H1 (cell line): Measurements from ENCODE around the gene MDFIC. TPM values are rescaled to one million over a fixed set of nuclear protein-coding genes. Genes with fewer than 3 reads are reported as not detected.

Experiments
- CTCF ChIA-PET: fragments of 300-600 bp; sonication (Branson Sonifier 250); formaldehyde crosslinking; loops from one replicate; lab custom pipeline; 2021; ENCODE audit not compliant: partially characterized antibody; lab: Charles Lee
- POLR2A ChIA-PET: fragments of 300-600 bp; sonication (Branson Sonifier 250); formaldehyde crosslinking; loops from one replicate; lab custom pipeline; 2021; ENCODE audit warnings: inconsistent platforms; ENCODE audit not compliant: partially characterized antibody; lab: Charles Lee
- DNase-seq, 2 experiments: peaks; one replicate each; pipeline versions ENCODE4 v3.0.0 to v3.0.0-alpha.2; 2010 to 2022; ENCODE audit warnings: low spot score in 2 of 2, low read depth in 1 of 2, mixed read lengths in 1 of 2
- FAIRE-seq: peaks from 2 replicates; lab custom pipeline; 2011; peaks lifted over from hg19 to GRCh38; lab: Jason Lieb, UNC
- H2AFZ ChIP-seq: 2 replicates; pipeline ENCODE4 v1.8.1; 2012; ENCODE audit warnings: low read length, inconsistent platforms
- H2AK5ac ChIP-seq: 2 replicates; pipeline ENCODE4 v1.6.1; 2013; ENCODE audit warnings: low read depth, low read length
- H2BK120ac ChIP-seq: replicated peaks from 2 replicates; pipeline ENCODE3; 2013; ENCODE audit warnings: low read depth, low read length, inconsistent platforms
- H2BK12ac ChIP-seq: 2 replicates; pipeline ENCODE4 v1.6.1; 2013; ENCODE audit warnings: low read depth, low read length
- H2BK15ac ChIP-seq: 2 replicates; pipeline ENCODE4 v1.6.1; 2013; ENCODE audit warnings: low read length
- H2BK20ac ChIP-seq: 2 replicates; pipeline ENCODE4 v1.6.1; 2013; ENCODE audit warnings: low read length
- H2BK5ac ChIP-seq: 2 replicates; pipeline ENCODE4 v1.6.1; 2013; ENCODE audit warnings: low read depth, low read length
- H3K14ac ChIP-seq: 2 replicates; pipeline ENCODE4 v1.6.1; 2013; ENCODE audit warnings: inconsistent platforms; ENCODE audit not compliant: insufficient read length
- H3K18ac ChIP-seq: 2 replicates; pipeline ENCODE4 v1.6.1; 2013; ENCODE audit warnings: low read length; ENCODE audit errors: extremely low read depth
- H3K23ac ChIP-seq: 2 replicates; pipeline ENCODE4 v1.6.1; 2013; ENCODE audit warnings: inconsistent platforms; ENCODE audit not compliant: insufficient read length
- H3K23me2 ChIP-seq: 2 replicates; pipeline ENCODE4 v1.6.1; 2013; ENCODE audit warnings: low read depth, low read length
- H3K27ac ChIP-seq: 2 replicates; pipeline ENCODE4 v1.6.1; 2011; ENCODE audit warnings: low read depth, low read length, inconsistent platforms
- H3K27me3 ChIP-seq, 4 experiments: replicated peaks in 1 of 4; 1 replicate in 1 of 4; 2 replicates in 3 of 4; pipeline versions ENCODE4 v1.6.1 to v1.8.1; 2011 to 2013; ENCODE audit warnings: low read length in 3 of 4, mild to moderate bottlenecking in 3 of 4, inconsistent platforms in 2 of 4, mixed read lengths in 2 of 4, moderate library complexity in 1 of 4; ENCODE audit not compliant: control insufficient read depth in 3 of 4, insufficient read depth in 3 of 4; ENCODE audit errors: extremely low read depth in 1 of 4
- H3K36me3 ChIP-seq, 4 experiments: 2 replicates each; pipeline versions ENCODE4 v1.6.1 to v1.8.1; 2011 to 2013; ENCODE audit warnings: mild to moderate bottlenecking in 4 of 4, low read length in 3 of 4, moderate library complexity in 2 of 4, control low read depth in 1 of 4, inconsistent platforms in 1 of 4; ENCODE audit not compliant: insufficient read depth in 4 of 4, control insufficient read depth in 2 of 4
- H3K4ac ChIP-seq: replicated peaks from 2 replicates; pipeline ENCODE3; 2013; ENCODE audit warnings: low read length, low read depth, mixed read lengths, inconsistent platforms; ENCODE audit not compliant: insufficient read length
- H3K4me1 ChIP-seq, 4 experiments: replicated peaks in 1 of 4; 1 replicate in 1 of 4; 2 replicates in 3 of 4; pipeline versions ENCODE4 v1.6.1 to v1.8.1; 2011 to 2013; ENCODE audit warnings: low read length in 3 of 4, inconsistent platforms in 2 of 4, mixed read lengths in 1 of 4; ENCODE audit not compliant: insufficient read depth in 4 of 4, control insufficient read depth in 3 of 4
- H3K4me2 ChIP-seq, 2 experiments: 2 replicates each; pipeline versions ENCODE4 v1.6.1 to v1.8.1; 2011 to 2013; ENCODE audit warnings: low read depth in 2 of 2, low read length in 2 of 2, control low read depth in 1 of 2, inconsistent platforms in 1 of 2, mild to moderate bottlenecking in 1 of 2; ENCODE audit not compliant: insufficient read depth in 1 of 2
- H3K4me3 ChIP-seq, 4 experiments: fragments of 200-600, 300-600 bp in 1 of 4; sonication (generic), shearing (Covaris generic), sonication (Bioruptor Twin) in 1 of 4; 2 replicates each; pipeline versions ENCODE4 v1.5.1 to v1.8.1; 2011 to 2016; ENCODE audit warnings: low read length in 4 of 4, low read depth in 3 of 4, control low read depth in 2 of 4, inconsistent platforms in 2 of 4, mild to moderate bottlenecking in 2 of 4, mixed read lengths in 1 of 4, moderate library complexity in 1 of 4; ENCODE audit not compliant: insufficient read depth in 2 of 4; ENCODE audit errors: extremely low read depth in 1 of 4
- H3K56ac ChIP-seq: replicated peaks from 2 replicates; pipeline ENCODE3; 2013; ENCODE audit warnings: low read depth, mild to moderate bottlenecking, mixed read lengths, low read length, inconsistent platforms; ENCODE audit not compliant: insufficient read length
- H3K79me1 ChIP-seq: 2 replicates; pipeline ENCODE4 v1.6.1; 2013; ENCODE audit warnings: low read depth, low read length, control low read depth
- H3K79me2 ChIP-seq, 2 experiments: 2 replicates each; pipeline versions ENCODE4 v1.6.1 to v1.8.1; 2012 to 2013; ENCODE audit warnings: low read length in 2 of 2, mild to moderate bottlenecking in 2 of 2, inconsistent platforms in 1 of 2; ENCODE audit not compliant: insufficient read depth in 2 of 2, control insufficient read depth in 1 of 2
- H3K9ac ChIP-seq, 4 experiments: replicated peaks in 1 of 4; 1 replicate in 1 of 4; 2 replicates in 3 of 4; pipeline versions ENCODE4 v1.6.1 to v1.8.1; 2011 to 2013; ENCODE audit warnings: low read depth in 3 of 4, low read length in 3 of 4, control low read depth in 2 of 4, mild to moderate bottlenecking in 2 of 4, moderate library complexity in 2 of 4, inconsistent platforms in 1 of 4; ENCODE audit errors: extremely low read depth in 1 of 4
- H3K9me3 ChIP-seq, 2 experiments: 2 replicates each; pipeline versions ENCODE4 v1.6.1 to v1.8.1; 2012 to 2013; ENCODE audit warnings: mild to moderate bottlenecking in 2 of 2, moderate library complexity in 2 of 2, control low read depth in 1 of 2, inconsistent platforms in 1 of 2, low read depth in 1 of 2, low read length in 1 of 2, mixed read lengths in 1 of 2; ENCODE audit not compliant: insufficient read depth in 2 of 2
- H4K20me1 ChIP-seq, 2 experiments: replicated peaks in 1 of 2; 2 replicates each; pipeline versions ENCODE3 to v1.8.1; 2011 to 2013; ENCODE audit warnings: inconsistent platforms in 2 of 2, low read length in 2 of 2, mild to moderate bottlenecking in 1 of 2; ENCODE audit not compliant: insufficient read depth in 2 of 2, control insufficient read depth in 1 of 2
- H4K5ac ChIP-seq: 2 replicates; pipeline ENCODE4 v1.6.1; 2013; ENCODE audit warnings: low read length, low read depth, mixed read lengths, inconsistent platforms; ENCODE audit not compliant: insufficient read length
- H4K8ac ChIP-seq: 2 replicates; pipeline ENCODE4 v1.8.0; 2013; ENCODE audit warnings: mild to moderate bottlenecking, moderate library complexity, low read length, inconsistent platforms; ENCODE audit not compliant: insufficient read depth; ENCODE audit errors: extremely low read depth
- H4K91ac ChIP-seq: replicated peaks from 2 replicates; pipeline ENCODE3; 2013; ENCODE audit warnings: low read length, mixed read lengths, inconsistent platforms; ENCODE audit not compliant: insufficient read length
- CHD2 ChIP-seq: IDR thresholded peaks from 2 replicates; pipeline ENCODE4 v1.6.1; 2012; ENCODE audit warnings: low read length, improper control_type of control experiment
- CTBP2 ChIP-seq: IDR thresholded peaks from 2 replicates; pipeline ENCODE4 v1.7.0; 2011; ENCODE audit warnings: borderline replicate concordance, mild to moderate bottlenecking, moderate library complexity, mixed read lengths, low read length; ENCODE audit not compliant: insufficient read depth, insufficient read length
- HDAC2 ChIP-seq, 2 experiments: fragments of 300-600 bp in 1 of 2; sonication (generic) in 1 of 2; IDR thresholded peaks; 2 replicates each; pipeline ENCODE4 v1.6.1; 2011 to 2012; ENCODE audit warnings: low read depth in 2 of 2, low read length in 2 of 2, mild to moderate bottlenecking in 2 of 2, moderate library complexity in 2 of 2, borderline replicate concordance in 1 of 2, inconsistent platforms in 1 of 2
- KDM1A ChIP-seq: fragments of 200-600, 300-600 bp; sonication (generic); IDR thresholded peaks from 2 replicates; pipeline ENCODE4 v1.7.1; 2016; ENCODE audit warnings: mild to moderate bottlenecking, low read length, borderline replicate concordance
- NRF1 ChIP-seq: IDR thresholded peaks from 2 replicates; pipeline ENCODE4 v1.6.1; 2011; ENCODE audit warnings: mild to moderate bottlenecking, low read depth, low read length, improper control_type of control experiment
- PHF8 ChIP-seq: fragments of 200-600 bp; sonication (generic); conservative IDR thresholded peaks from 2 replicates; pipeline ENCODE4 v1.7.1; 2012; ENCODE audit warnings: low read depth, mild to moderate bottlenecking, inconsistent platforms, low read length, moderate library complexity
- SRF ChIP-seq: IDR thresholded peaks from 2 replicates; pipeline ENCODE4 v1.6.1; 2011; ENCODE audit warnings: mild to moderate bottlenecking, low read depth, low read length, moderate library complexity
- YY1 ChIP-seq: IDR thresholded peaks from 2 replicates; pipeline ENCODE4 v1.6.1; 2011; ENCODE audit warnings: low read depth, mild to moderate bottlenecking, low read length
- WGBS, 2 experiments: shearing (Covaris generic) in 1 of 2; methylation state at CpG; one replicate each; pipeline versions ENCODE4 v1.1.6 to v1.1.7; 2013 to 2015; ENCODE audit warnings: low lambda C conversion rate in 2 of 2, mixed read lengths in 2 of 2, inconsistent platforms in 1 of 2, low coverage in 1 of 2, missing lambda C conversion rate in 1 of 2; ENCODE audit not compliant: insufficient replicate concordance in 2 of 2, insufficient coverage in 1 of 2, insufficient read length in 1 of 2; ENCODE audit errors: extremely low coverage in 1 of 2, missing lambda C conversion rate in 1 of 2; 5-methylcytosine and 5-hydroxymethylcytosine counted together
- polyA plus RNA-seq, 7 experiments: library from polyadenylated mRNA; depleted of rRNA in 3 of 7; stranded (reverse) in 5 of 7; unstranded in 2 of 7; fragments of >200 nt in 5 of 7; fragments of 200-250 nt in 2 of 7; gene quantifications; 1 replicate in 5 of 7; 2 replicates in 1 of 7; 4 replicates in 1 of 7; pipeline versions ENCODE4 v1.2.1 to v1.2.3, GENCODE V29; 2011 to 2013; ENCODE audit warnings: missing spikeins in 2 of 7, mixed read lengths in 2 of 7
- total RNA-seq: library from RNA; stranded (reverse); fragmentation: NEBNext Ultra II Directional; extraction: Animal tissue kit (Norgen Biotek cat#: 25700); gene quantifications from 2 replicates; pipeline ENCODE4 v1.2.1, GENCODE V29; 2021
- TF ChIP-seq, protein P1 (sequence below), 3 experiments: IDR thresholded peaks; 1 replicate in 2 of 3; 2 replicates in 1 of 3; pipeline versions ENCODE4 v1.5.1 to v1.6.1; 2011; ENCODE audit warnings: low read length in 3 of 3, mild to moderate bottlenecking in 3 of 3, inconsistent platforms in 2 of 3, low read depth in 1 of 3, moderate library complexity in 1 of 3; ENCODE audit not compliant: insufficient read depth in 1 of 3; ENCODE audit errors: control extremely low read depth in 1 of 3

The MDFIC gene
- total and polyA plus RNA-seq, 2 of the 8 experiments (the other 6 are each of a cell fraction or from before 2014, with no cell fraction given), result 2.3 to 11.4 TPM

DNA sequence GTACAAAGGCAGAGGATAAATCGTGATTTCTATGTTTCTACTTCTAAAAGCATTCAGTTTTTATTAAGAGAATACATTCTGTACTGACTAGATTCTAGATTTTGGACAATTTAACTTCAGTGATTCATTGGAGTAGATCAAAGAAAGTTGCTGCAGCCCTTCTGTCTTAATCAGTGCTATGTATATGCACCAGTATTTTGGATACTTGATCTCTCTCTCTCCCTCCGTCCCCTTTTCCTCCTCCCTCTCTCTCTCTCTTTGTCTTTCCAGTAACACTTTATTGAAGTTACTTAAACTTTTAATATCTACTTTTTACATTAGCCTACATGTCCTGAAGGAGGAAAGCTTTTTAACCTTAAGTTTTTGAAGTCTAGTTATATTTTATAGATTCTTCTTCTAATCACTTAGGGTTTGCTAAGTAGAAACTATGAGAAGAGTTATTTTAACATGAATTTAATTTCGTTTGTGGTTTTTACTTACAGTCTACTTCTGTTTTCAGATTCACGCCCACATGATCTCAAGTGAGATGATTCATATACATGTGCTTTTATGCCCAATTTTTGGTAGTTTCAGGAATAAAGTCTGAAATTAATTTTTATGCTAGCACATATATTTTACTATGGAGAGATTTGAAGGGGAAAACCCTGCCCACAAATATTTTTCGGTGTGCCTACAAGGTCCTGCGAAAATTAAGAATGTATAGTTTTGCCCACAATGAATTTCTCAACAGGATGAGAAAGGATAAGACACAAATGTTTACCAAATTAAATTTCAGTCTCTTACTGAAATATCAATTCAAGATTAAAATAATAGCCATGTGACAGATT, 9.1 kb downstream of the MDFIC start:
- FAIRE-seq (no peak), DNase-seq (no peak)
- POLR2A ChIA-PET, result no interaction called here
- H3K56ac ChIP-seq, result no peak overlapping the region
- no peak overlapping the region for H2AK5ac ChIP-seq
- no peaks in the 10 kb centered on the region for H4K20me1 ChIP-seq
- no peak overlapping the region for H2BK12ac ChIP-seq
- no peaks in the 10 kb centered on the region for H3K79me1 ChIP-seq
- no peak overlapping the region for H3K23ac ChIP-seq
- H3K79me2 ChIP-seq, result no peaks in the 10 kb centered on the region; a peak in 1 of 4 replicates
- no peak overlapping the region for H3K4ac ChIP-seq
- H4K8ac ChIP-seq, result no peak overlapping the region
- H3K27ac ChIP-seq, result no peak overlapping the region
- H3K4me1 ChIP-seq, result peaks cover 0 to 4% (median 3%) of the 10 kb centered on the region in 4 experiments; a peak in 4 of 7 replicates
- no peak overlapping the region for H2BK5ac ChIP-seq
- no peak overlapping the region for H2BK20ac ChIP-seq
- H2BK120ac ChIP-seq, result no peak overlapping the region
- H3K23me2 ChIP-seq, result no peaks in the 10 kb centered on the region
- H3K4me3 ChIP-seq, result no peak overlapping the region
- H4K91ac ChIP-seq, result no peak overlapping the region
- CTCF ChIA-PET, result interaction anchor here (1.2 to 2.1 kb wide), 2 partner anchors 8 to 287 kb away, joined by 4 to 5 read pairs; no protein-coding TSS in a partner anchor
- no peak overlapping the region for H2AFZ ChIP-seq
- 65% methylated on average over 6 of the region's 6 CpGs; no CpG with 5 or more reads in 1 of the 2 experiments for WGBS, 2 experiments
- H4K5ac ChIP-seq, result no peak overlapping the region
- no peaks in the 10 kb centered on the region for H3K9me3 ChIP-seq
- no peak overlapping the region for H3K9ac ChIP-seq
- no peak overlapping the region; a peak in 2 of 4 replicates for H3K4me2 ChIP-seq
- H3K36me3 ChIP-seq, result no peaks in the 10 kb centered on the region
- no peaks in the 10 kb centered on the region for H3K27me3 ChIP-seq
- no peak overlapping the region for H2BK15ac ChIP-seq
- no peak overlapping the region for H3K14ac ChIP-seq
- no peak overlapping the region for H3K18ac ChIP-seq
- TF ChIP-seq YY1, result no peak
- no peak for TF ChIP-seq CTBP2
- TF ChIP-seq PHF8, result no peak
- TF ChIP-seq SRF, result no peak
- no peak for TF ChIP-seq HDAC2 (IDR thresholded peaks at IDR 0.05; ENCODE audit: borderline replicate concordance in 1 of 2, low read depth in 2 of 2, low read length in 2 of 2)
- TF ChIP-seq KDM1A, result no peak
- no peak for TF ChIP-seq NRF1
- TF ChIP-seq CHD2, result no peak
- TF ChIP-seq, protein P1, sequence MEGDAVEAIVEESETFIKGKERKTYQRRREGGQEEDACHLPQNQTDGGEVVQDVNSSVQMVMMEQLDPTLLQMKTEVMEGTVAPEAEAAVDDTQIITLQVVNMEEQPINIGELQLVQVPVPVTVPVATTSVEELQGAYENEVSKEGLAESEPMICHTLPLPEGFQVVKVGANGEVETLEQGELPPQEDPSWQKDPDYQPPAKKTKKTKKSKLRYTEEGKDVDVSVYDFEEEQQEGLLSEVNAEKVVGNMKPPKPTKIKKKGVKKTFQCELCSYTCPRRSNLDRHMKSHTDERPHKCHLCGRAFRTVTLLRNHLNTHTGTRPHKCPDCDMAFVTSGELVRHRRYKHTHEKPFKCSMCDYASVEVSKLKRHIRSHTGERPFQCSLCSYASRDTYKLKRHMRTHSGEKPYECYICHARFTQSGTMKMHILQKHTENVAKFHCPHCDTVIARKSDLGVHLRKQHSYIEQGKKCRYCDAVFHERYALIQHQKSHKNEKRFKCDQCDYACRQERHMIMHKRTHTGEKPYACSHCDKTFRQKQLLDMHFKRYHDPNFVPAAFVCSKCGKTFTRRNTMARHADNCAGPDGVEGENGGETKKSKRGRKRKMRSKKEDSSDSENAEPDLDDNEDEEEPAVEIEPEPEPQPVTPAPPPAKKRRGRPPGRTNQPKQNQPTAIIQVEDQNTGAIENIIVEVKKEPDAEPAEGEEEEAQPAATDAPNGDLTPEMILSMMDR (IDR thresholded peaks at IDR 0.05; ENCODE audit: control extremely low read depth in 1 of 3, insufficient read depth in 1 of 3, low read depth in 1 of 3, low read length in 3 of 3), result no peak
